ENCODE measurements around the gene MYO1A. TPM values are rescaled to one million over a fixed set of nuclear protein-coding genes. Genes with fewer than 3 reads are reported as not detected.
"Not testable (repeated sequence)": the region's sequence is repeated elsewhere in the genome, so short reads cannot be mapped to it uniquely, and the experiment has no call there.

Gene MYO1A
- total RNA-seq, 1 donor from 2014 or later: 0.40 TPM

GRCh38 chr12:57055824-57056223, 5.9 kb upstream of the MYO1A start:
- Mint-ChIP-seq H3K4me1 (peaks cover 8% of the 10 kb centered on the region), H3K27me3 (ENCODE audit: low read depth) (peaks cover 6% of the 10 kb centered on the region), H3K36me3 (ENCODE audit: low read depth) (peaks cover 19% of the 10 kb centered on the region), H3K4me3 (no peak overlapping the region), H3K9me3 (peaks cover 4% of the 10 kb centered on the region), H3K27ac (ENCODE audit: unreplicated experiment) (no peak overlapping the region)
- no peak for DNase-seq (ENCODE audit: low read depth, low spot score)
- no peak for TF ChIP-seq CTCF (conservative IDR thresholded peaks at IDR 0.05)

- H3K4me1 Mint-ChIP-seq; H3K4me3 Mint-ChIP-seq; H3K9me3 Mint-ChIP-seq; DNase-seq (ENCODE audit: low read depth, low spot score); H3K27ac Mint-ChIP-seq (ENCODE audit: unreplicated experiment): not testable (repeated sequence)
- peaks cover 18% of the 10 kb centered on the region for H3K36me3 Mint-ChIP-seq (ENCODE audit: low read depth)
- H3K27me3 Mint-ChIP-seq (ENCODE audit: low read depth): peaks cover 18% of the 10 kb centered on the region
Observed at GRCh38 chr12:57053901-57054300, 4.0 kb upstream of the MYO1A start.

GRCh38 chr12:57053146-57053545, 3.2 kb upstream of the MYO1A start:
- DNase-seq (ENCODE audit: low read depth, low spot score); H3K4me3 Mint-ChIP-seq: not testable (repeated sequence)

GRCh38 chr12:57051011-57051410, 1.1 kb upstream of the MYO1A start:
- Mint-ChIP-seq H3K27me3 (ENCODE audit: low read depth) (peaks cover 35% of the 10 kb centered on the region), H3K4me3 (no peak overlapping the region), H3K36me3 (ENCODE audit: low read depth) (peaks cover 8% of the 10 kb centered on the region), H3K27ac (ENCODE audit: unreplicated experiment) (no peak overlapping the region), H3K4me1 (no peaks in the 10 kb centered on the region), H3K9me3 (peaks cover 4% of the 10 kb centered on the region)
- no peak for TF ChIP-seq CTCF (conservative IDR thresholded peaks at IDR 0.05)
- DNase-seq (ENCODE audit: low read depth, low spot score): no peak

More at GRCh38 chr12:57053146-57053545, 3.2 kb upstream of the MYO1A start:
- H3K9me3 Mint-ChIP-seq; H3K27ac Mint-ChIP-seq (ENCODE audit: unreplicated experiment); H3K4me1 Mint-ChIP-seq: not testable (repeated sequence)
- H3K36me3 Mint-ChIP-seq (ENCODE audit: low read depth): peaks cover 13% of the 10 kb centered on the region
- peaks cover 22% of the 10 kb centered on the region for H3K27me3 Mint-ChIP-seq (ENCODE audit: low read depth)

GRCh38 chr12:57049119-57049446, 846 bp downstream of the MYO1A start:
- H3K9me3 Mint-ChIP-seq: peaks cover 2% of the 10 kb centered on the region
- no peak overlapping the region for H3K27ac Mint-ChIP-seq (ENCODE audit: unreplicated experiment)
- no peak for TF ChIP-seq CTCF (conservative IDR thresholded peaks at IDR 0.05)
- H3K4me1 Mint-ChIP-seq: no peaks in the 10 kb centered on the region
- no peak for DNase-seq (ENCODE audit: low read depth, low spot score)
- no peak overlapping the region for H3K4me3 Mint-ChIP-seq
- peaks cover 5% of the 10 kb centered on the region for H3K36me3 Mint-ChIP-seq (ENCODE audit: low read depth)
- H3K27me3 Mint-ChIP-seq (ENCODE audit: low read depth): peaks cover 44% of the 10 kb centered on the region

- no peak overlapping the region for H3K27ac Mint-ChIP-seq (ENCODE audit: unreplicated experiment)
- peaks cover 48% of the 10 kb centered on the region for H3K27me3 Mint-ChIP-seq (ENCODE audit: low read depth)
- no peak for TF ChIP-seq CTCF (conservative IDR thresholded peaks at IDR 0.05)
- H3K36me3 Mint-ChIP-seq (ENCODE audit: low read depth): peaks cover 2% of the 10 kb centered on the region
- no peaks in the 10 kb centered on the region for H3K4me1 Mint-ChIP-seq
- DNase-seq (ENCODE audit: low read depth, low spot score): no peak
- no peak overlapping the region for H3K4me3 Mint-ChIP-seq
- H3K9me3 Mint-ChIP-seq: no peaks in the 10 kb centered on the region
Observed at GRCh38 chr12:57048423-57049118, 1.4 kb downstream of the MYO1A start.

Data from neural crest cell (in vitro differentiated cells).